PC-9 (cell line): ENCODE measurements around the gene GPR152. TPM values are rescaled to one million over a fixed set of nuclear protein-coding genes. Genes with fewer than 3 reads are reported as not detected.

ENCODE experiments used
- BruUV-seq: library from RNA; stranded (reverse); fragments of 400-500 nt; replicated peaks from 2 replicates; lab custom pipeline; 2021; lab: Mats Ljungman, UMichigan
- CTCF ChIA-PET: fragments of 300-600 bp; sonication (Branson Sonifier 250); formaldehyde crosslinking; loops from one replicate; lab custom pipeline; 2022; ENCODE audit warnings: antibody characterized with exemption; lab: Charles Lee
- POLR2A ChIA-PET: fragments of 300-600 bp; sonication (Branson Sonifier 250); formaldehyde crosslinking; loops from one replicate; lab custom pipeline; 2022; ENCODE audit warnings: antibody characterized with exemption; ENCODE audit not compliant: unreplicated experiment; lab: Charles Lee
- DNase-seq, 2 experiments: peaks; one replicate each; pipeline versions ENCODE4 v3.0.0 to v3.0.0-alpha.2; 2015 to 2022; ENCODE audit warnings: mixed read lengths in 1 of 2
- H2AFZ ChIP-seq: fragments of 200-600 bp; sonication (generic); 2 replicates; pipeline ENCODE4 v1.8.1; 2017; ENCODE audit warnings: antibody characterized with exemption
- H3F3A ChIP-seq: fragments of 200-600 bp; sonication (generic); 2 replicates; pipeline ENCODE4 v1.8.1; 2017; ENCODE audit warnings: antibody characterized with exemption, mild to moderate bottlenecking, low read depth; ENCODE audit not compliant: insufficient read depth
- H3K27ac ChIP-seq: fragments of 200-600 bp; sonication (generic); 2 replicates; pipeline ENCODE4 v1.6.1; 2016; ENCODE audit warnings: mixed run types
- H3K27me3 ChIP-seq: fragments of 200-600 bp; sonication (generic); 2 replicates; pipeline ENCODE4 v1.6.1; 2016; ENCODE audit warnings: low read depth, mixed run types; ENCODE audit not compliant: insufficient read depth
- H3K36me3 ChIP-seq: fragments of 200-600 bp; sonication (generic); 2 replicates; pipeline ENCODE4 v1.6.1; 2016; ENCODE audit warnings: low read depth, mixed run types
- H3K4me1 ChIP-seq: fragments of 200-600 bp; sonication (generic); replicated peaks from 2 replicates; pipeline ENCODE4 v1.6.1; 2016; ENCODE audit warnings: mixed run types; ENCODE audit not compliant: insufficient read depth
- H3K4me2 ChIP-seq: fragments of 200-600 bp; sonication (generic); 2 replicates; pipeline ENCODE4 v1.6.1; 2017; ENCODE audit warnings: mixed run types
- H3K4me3 ChIP-seq: fragments of 200-600 bp; sonication (generic); 2 replicates; pipeline ENCODE4 v1.6.1; 2016; ENCODE audit warnings: mixed run types
- H3K79me2 ChIP-seq: fragments of 200-600 bp; sonication (generic); 2 replicates; pipeline ENCODE4 v1.6.1; 2017; ENCODE audit warnings: low read depth, mixed run types
- H3K9me2 ChIP-seq: fragments of 200-600 bp; sonication (generic); 2 replicates; pipeline ENCODE4 v1.8.1; 2017; ENCODE audit warnings: mild to moderate bottlenecking; ENCODE audit not compliant: insufficient read depth
- H3K9me3 ChIP-seq: fragments of 200-600 bp; sonication (generic); 2 replicates; pipeline ENCODE4 v1.8.1; 2016; ENCODE audit warnings: low read depth; ENCODE audit not compliant: insufficient read depth
- H4K20me1 ChIP-seq: fragments of 200-600 bp; sonication (generic); 2 replicates; pipeline ENCODE4 v1.8.1; 2017; ENCODE audit not compliant: insufficient read depth
- CTCF ChIP-seq: fragments of 200-600 bp; sonication (generic); conservative IDR thresholded peaks from 2 replicates; pipeline ENCODE4 v1.6.1; 2017; ENCODE audit warnings: mixed run types, antibody characterized with exemption, mild to moderate bottlenecking, moderate library complexity
- EZH2 ChIP-seq: fragments of 200-600 bp; sonication (generic); IDR thresholded peaks from 2 replicates; pipeline ENCODE4 v1.8.0; 2017; ENCODE audit warnings: antibody characterized with exemption, low read depth
- intact Hi-C: fragments of 100-400 bp; cut with micrococcal nuclease; formaldehyde crosslinking; loops from one replicate; pipeline ENCODE4 v1.10.0; 2022; ENCODE audit not compliant: unreplicated experiment
- total RNA-seq: library from RNA; stranded (reverse); gene quantifications from 2 replicates; pipeline ENCODE4 v1.2.3, GENCODE V29; 2021

Gene GPR152
- total RNA-seq, 1 experiment from 2014 or later = not detected

DNA sequence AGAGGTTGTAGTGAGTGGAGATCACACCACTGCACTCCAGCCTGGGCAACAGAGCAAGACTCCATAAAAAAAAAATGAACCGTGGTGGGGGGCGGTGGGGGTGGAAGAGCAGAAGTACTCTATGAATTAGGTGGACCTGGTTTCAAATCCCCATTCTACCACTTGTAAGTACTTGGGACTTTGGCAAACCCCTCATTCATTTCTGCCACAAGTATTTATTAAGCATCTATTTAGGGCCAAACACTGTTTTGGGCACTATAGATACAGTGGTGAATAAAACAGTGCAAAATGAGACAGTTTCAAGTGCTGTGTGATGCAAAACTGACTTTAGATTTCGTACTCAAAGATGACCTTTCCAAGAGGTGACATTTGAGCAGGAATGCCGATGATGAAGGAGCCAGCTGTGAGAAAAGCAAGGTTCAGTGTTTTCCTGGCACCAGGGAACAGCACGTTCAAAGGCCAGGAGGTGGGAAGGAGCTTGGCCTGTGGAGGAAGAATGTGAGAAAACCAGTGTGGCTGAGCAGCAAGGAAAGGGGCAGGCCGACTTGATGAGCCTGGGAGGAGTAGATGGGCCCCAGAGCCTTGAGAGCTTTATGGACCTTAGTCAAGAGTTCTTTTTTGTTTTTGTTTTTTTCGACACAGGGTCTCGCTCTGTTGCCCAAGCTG lies 17.9 kb upstream of the GPR152 start:
- CTCF ChIA-PET = no interaction called here
- Histone ChIP-seq H3K27me3 (no peaks in the 10 kb centered on the region), H3K9me2 (no peaks in the 10 kb centered on the region), H3K4me3 (no peak overlapping the region), H3K4me2 (no peak overlapping the region), H3K36me3 (no peaks in the 10 kb centered on the region), H3F3A (peaks cover 21% of the 10 kb centered on the region), H2AFZ (no peak overlapping the region), H3K27ac (no peak overlapping the region), H3K4me1 (peaks cover 24% of the 10 kb centered on the region), H3K9me3 (no peaks in the 10 kb centered on the region), H4K20me1 (no peaks in the 10 kb centered on the region), H3K79me2 (peaks cover 33% of the 10 kb centered on the region)
- POLR2A ChIA-PET = interaction anchor here (0.6 kb wide), 1 partner anchor 46 kb away, joined by 3 read pairs; no protein-coding TSS in a partner anchor
- no TSS peak for BruUV-seq
- DNase-seq = no peak
- TF ChIP-seq EZH2 (no peak), CTCF (no peak)
- intact Hi-C loops = no loop called here

GRCh38 chr11:67469508-67469811 lies 16.9 kb upstream of the GPR152 start:
- Histone ChIP-seq H3K4me1 (peaks cover 29% of the 10 kb centered on the region), H3K9me2 (no peaks in the 10 kb centered on the region), H3K4me3 (peak overlapping the region; percentile 92), H3F3A (peaks cover 26% of the 10 kb centered on the region), H3K36me3 (no peaks in the 10 kb centered on the region), H3K27ac (no peak overlapping the region), H4K20me1 (no peaks in the 10 kb centered on the region), H2AFZ (peak overlapping the region; percentile 94), H3K9me3 (no peaks in the 10 kb centered on the region), H3K79me2 (peaks cover 41% of the 10 kb centered on the region), H3K27me3 (no peaks in the 10 kb centered on the region), H3K4me2 (peak overlapping the region; percentile 85)
- DNase-seq = no peak
- ChIA-PET POLR2A (no interaction called here), CTCF (no interaction called here)
- TF ChIP-seq EZH2 (no peak), CTCF (peak; percentile 21; the same call in 1 of the 2 replicates)
- BruUV-seq = no TSS peak
- intact Hi-C loops = loop anchor here (1.0 to 5.0 kb wide), 7 partner anchors 13 to 117 kb away; partner anchors contain the start of genes CORO1B, GSTP1, POLD4 and PPP1CA

GRCh38 chr11:67468759-67469507 lies 16.4 kb upstream of the GPR152 start, which contains the start of gene TMEM134:
Gene TMEM134 (minus strand): TSS chr11:67469251. CDS start chr11:67469192, 59 bp downstream.
- intact Hi-C loops = loop anchor here (1.0 to 5.0 kb wide), 8 partner anchors 13 to 117 kb away; partner anchors contain the start of genes CORO1B, GSTP1, POLD4 and PPP1CA
- BruUV-seq = no TSS peak
- peak within 1 kb of the TSS; percentile 94 for H2AFZ ChIP-seq

More at GRCh38 chr11:67468759-67469507, 16.4 kb upstream of the GPR152 start, which contains the start of gene TMEM134:
- Histone ChIP-seq H3K9me3 (no peaks in the 10 kb centered on the region), H3K4me1 (peaks cover 34% of the 10 kb centered on the region), H3F3A (peaks cover 30% of the 10 kb centered on the region), H3K4me3 (peak within 1 kb of the TSS; percentile 92), H3K27ac (peak within 1 kb of the TSS; percentile 48), H4K20me1 (no peaks in the 10 kb centered on the region), H3K27me3 (no peaks in the 10 kb centered on the region), H3K79me2 (peaks cover 41% of the 10 kb centered on the region), H3K4me2 (peak within 1 kb of the TSS; percentile 95), H3K9me2 (no peaks in the 10 kb centered on the region), H3K36me3 (no peaks in the 10 kb centered on the region)
- POLR2A ChIA-PET = interaction anchor here (0.6 to 0.8 kb wide), 6 partner anchors 68 to 853 kb away, joined by 3 to 7 read pairs (median 5); no protein-coding TSS in a partner anchor
- CTCF ChIA-PET = interaction anchor here (0.5 to 2.4 kb wide), 6 partner anchors 46 to 395 kb away, joined by 3 to 13 read pairs (median 4); partner anchors contain the start of genes CLCF1 and PPP1CA
- TF ChIP-seq CTCF (peak; percentile 48; the same call in 1 of the 2 replicates), EZH2 (no peak)
- peak; percentile 80 to 91 for DNase-seq
